Stimulated activated naive CD8-positive, alpha-beta T cell treated with anti-CD3 and anti-CD28 coated beads, Interleukin-15, amount 100 ng/mL, for 72 hours (primary cell): ENCODE results near the gene MCRIP2.

ENCODE experiments used
- ATAC-seq: fragments of 150-1000 bp; cut with Tn5 transposase; 2 replicates; pipeline ENCODE4 v1.10.0; 2021; ENCODE audit warnings: mild to moderate bottlenecking, moderate library complexity
- DNase-seq, 2 donors: peaks; one replicate each; pipeline ENCODE4 v3.0.0; 2021 to 2022
- H3K27ac Mint-ChIP-seq, 2 donors: one replicate each; pipeline ENCODE4 v1.8.0; 2022; ENCODE audit warnings: mild to moderate bottlenecking in 2 of 2, mixed read lengths in 2 of 2, moderate library complexity in 2 of 2
- H3K27me3 Mint-ChIP-seq: one replicate; pipeline ENCODE4 v1.8.0; 2022; ENCODE audit warnings: mixed read lengths
- H3K4me1 Mint-ChIP-seq: one replicate; pipeline ENCODE4 v1.8.0; 2022; ENCODE audit warnings: mild to moderate bottlenecking, mixed read lengths
- H3K4me3 Mint-ChIP-seq, 2 donors: one replicate each; pipeline ENCODE4 v1.8.0; 2022; ENCODE audit warnings: mild to moderate bottlenecking in 2 of 2, mixed read lengths in 2 of 2, moderate library complexity in 1 of 2
- H3K9me3 Mint-ChIP-seq, 2 donors: one replicate each; pipeline ENCODE4 v1.8.0; 2022; ENCODE audit warnings: mixed read lengths in 2 of 2

The MCRIP2 gene

GRCh38 chr16:625977-626765 lies 15.5 kb upstream of the MCRIP2 start:
- Mint-ChIP-seq H3K27ac (no peak overlapping the region), H3K27me3 (no peaks in the 10 kb centered on the region), H3K9me3 (no peaks in the 10 kb centered on the region), H3K4me3 (no peak overlapping the region), H3K4me1 (peaks cover 5% of the 10 kb centered on the region)
- ATAC-seq: no peak
- no peak for DNase-seq

- no peak for DNase-seq
- no peaks in the 10 kb centered on the region for H3K27me3 Mint-ChIP-seq
- no peak for ATAC-seq
- H3K9me3 Mint-ChIP-seq: no peaks in the 10 kb centered on the region
- H3K27ac Mint-ChIP-seq: no peak overlapping the region
- H3K4me3 Mint-ChIP-seq: no peak overlapping the region
- H3K4me1 Mint-ChIP-seq: no peaks in the 10 kb centered on the region
Measured at GRCh38 chr16:626787-627453, 14.7 kb upstream of the MCRIP2 start.

DNA sequence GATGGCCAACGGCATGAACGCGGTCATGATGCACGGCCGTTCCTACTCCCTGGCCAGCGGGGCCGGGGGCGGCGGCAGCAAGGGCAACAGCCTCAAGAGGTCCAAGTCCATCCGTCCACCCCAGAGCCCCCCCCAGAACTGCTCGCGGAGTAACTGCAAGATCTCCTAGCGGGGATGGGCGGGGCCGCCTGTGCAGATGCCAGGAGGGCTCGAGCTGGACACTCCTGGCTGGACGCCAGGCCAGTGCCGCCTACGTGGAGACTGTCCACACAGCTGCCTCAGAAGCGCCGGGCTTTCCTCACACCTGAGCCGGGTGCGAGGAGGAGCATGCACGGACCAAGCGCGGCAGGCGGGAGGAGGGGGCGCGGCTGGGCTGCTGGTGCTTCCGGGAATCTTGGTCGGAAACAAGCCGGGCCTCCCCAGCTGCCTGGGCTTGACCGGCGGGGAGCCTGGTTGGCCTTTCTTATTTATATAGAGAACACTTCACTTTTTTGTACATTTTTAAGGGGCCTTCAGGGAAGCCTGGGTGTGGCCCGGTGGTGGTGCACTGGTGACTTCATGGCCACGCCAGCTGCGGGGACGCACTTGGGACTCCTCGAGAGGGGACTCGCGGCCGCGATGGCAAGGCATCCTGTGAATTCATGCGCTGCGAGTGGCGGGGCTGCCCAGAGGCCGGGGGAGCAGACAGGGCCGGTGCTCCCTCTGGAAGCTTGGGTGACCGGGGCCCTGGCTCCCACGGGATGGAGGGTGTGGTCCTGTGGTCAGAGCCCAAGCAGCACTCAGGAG lies 14.0 kb upstream of the MCRIP2 start:
- Mint-ChIP-seq H3K9me3 (no peaks in the 10 kb centered on the region), H3K27ac (peak overlapping the region in 1 of 2 donors; percentile 80), H3K4me3 (no peak overlapping the region), H3K4me1 (no peaks in the 10 kb centered on the region), H3K27me3 (no peaks in the 10 kb centered on the region)
- ATAC-seq (no peak), DNase-seq (no peak)

DNA sequence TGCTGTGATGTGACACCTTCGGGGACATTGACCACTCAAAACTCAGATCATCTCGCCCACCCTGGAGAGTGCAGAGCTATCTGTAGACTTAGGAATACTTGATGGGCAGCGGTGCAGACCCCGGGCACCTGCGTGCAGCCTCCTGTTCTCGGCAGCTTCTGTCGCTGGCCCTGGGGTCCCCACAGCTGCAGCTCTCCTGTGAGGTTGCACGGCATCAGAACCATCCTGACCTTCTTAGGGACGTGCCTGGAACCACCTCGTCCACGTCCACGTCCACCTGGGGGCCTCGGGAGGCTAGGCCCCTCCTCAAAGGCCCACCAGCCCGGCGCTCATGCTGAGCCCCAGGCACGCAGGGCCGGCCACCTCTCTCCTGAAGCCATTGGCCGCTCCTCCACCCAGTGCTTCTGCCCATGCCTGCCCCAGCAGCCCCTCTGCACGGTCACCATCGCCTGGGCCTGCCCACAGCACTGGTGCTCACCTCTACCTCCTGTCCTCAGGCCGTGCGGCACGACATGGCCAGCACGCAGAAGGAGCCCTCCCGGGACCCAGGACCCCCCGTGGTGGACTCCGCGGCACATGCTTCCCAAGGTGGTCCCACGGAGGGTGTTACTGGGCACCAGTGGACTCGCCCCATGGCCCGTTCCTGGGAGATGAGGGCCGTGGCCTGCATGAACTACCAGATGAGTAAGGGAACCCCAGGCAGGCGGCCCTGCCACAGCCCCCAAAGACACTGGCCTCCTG lies 13.1 kb upstream of the MCRIP2 start:
- ATAC-seq: no peak
- H3K27me3 Mint-ChIP-seq: no peaks in the 10 kb centered on the region
- no peak overlapping the region for H3K4me3 Mint-ChIP-seq
- no peaks in the 10 kb centered on the region for H3K9me3 Mint-ChIP-seq
- peak overlapping the region in 1 of 2 donors; percentile 27 for H3K27ac Mint-ChIP-seq
- no peak for DNase-seq
- no peaks in the 10 kb centered on the region for H3K4me1 Mint-ChIP-seq

DNA sequence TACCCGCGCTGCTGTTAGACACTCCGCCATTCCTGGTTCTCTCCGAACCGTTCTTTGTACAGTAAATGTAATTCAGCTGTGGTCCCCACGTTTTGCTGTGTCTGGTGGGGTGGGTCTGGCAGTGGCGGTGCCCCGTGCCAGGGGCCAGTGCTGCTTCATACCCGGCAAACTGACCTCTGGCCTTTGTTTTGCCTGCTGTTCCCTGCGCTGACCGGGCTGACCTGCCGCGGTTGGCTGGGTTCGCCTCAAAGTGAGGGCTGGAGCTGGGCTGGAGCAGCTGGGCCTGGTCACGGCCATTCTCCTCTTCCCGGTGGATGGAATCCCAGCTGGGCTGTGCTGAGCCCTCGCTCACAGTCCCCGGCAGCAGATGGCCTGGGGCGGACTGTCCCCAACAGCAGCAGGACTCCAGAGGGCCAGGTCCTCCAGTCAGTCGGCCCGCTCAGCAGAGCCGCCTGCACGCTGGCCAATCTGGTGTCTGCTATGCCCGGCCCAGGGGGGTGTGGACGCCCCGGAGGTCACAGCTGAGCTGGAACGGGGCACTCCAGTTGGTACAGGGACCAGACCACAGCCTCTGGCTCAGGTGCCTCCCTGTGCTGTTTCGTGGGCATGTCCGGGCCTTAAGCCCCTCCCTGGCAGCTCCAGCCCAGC lies 12.3 kb upstream of the MCRIP2 start:
- no peaks in the 10 kb centered on the region for H3K27me3 Mint-ChIP-seq
- no peak overlapping the region for H3K27ac Mint-ChIP-seq
- no peaks in the 10 kb centered on the region for H3K9me3 Mint-ChIP-seq
- peaks cover 3% of the 10 kb centered on the region for H3K4me1 Mint-ChIP-seq
- ATAC-seq (no peak), DNase-seq (no peak)
- no peak overlapping the region for H3K4me3 Mint-ChIP-seq

GRCh38 chr16:629833-630248 lies 11.8 kb upstream of the MCRIP2 start:
- Mint-ChIP-seq H3K27ac (no peak overlapping the region), H3K4me3 (no peak overlapping the region), H3K27me3 (no peaks in the 10 kb centered on the region), H3K9me3 (no peaks in the 10 kb centered on the region), H3K4me1 (peaks cover 8% of the 10 kb centered on the region)
- DNase-seq (no peak), ATAC-seq (no peak)

DNA sequence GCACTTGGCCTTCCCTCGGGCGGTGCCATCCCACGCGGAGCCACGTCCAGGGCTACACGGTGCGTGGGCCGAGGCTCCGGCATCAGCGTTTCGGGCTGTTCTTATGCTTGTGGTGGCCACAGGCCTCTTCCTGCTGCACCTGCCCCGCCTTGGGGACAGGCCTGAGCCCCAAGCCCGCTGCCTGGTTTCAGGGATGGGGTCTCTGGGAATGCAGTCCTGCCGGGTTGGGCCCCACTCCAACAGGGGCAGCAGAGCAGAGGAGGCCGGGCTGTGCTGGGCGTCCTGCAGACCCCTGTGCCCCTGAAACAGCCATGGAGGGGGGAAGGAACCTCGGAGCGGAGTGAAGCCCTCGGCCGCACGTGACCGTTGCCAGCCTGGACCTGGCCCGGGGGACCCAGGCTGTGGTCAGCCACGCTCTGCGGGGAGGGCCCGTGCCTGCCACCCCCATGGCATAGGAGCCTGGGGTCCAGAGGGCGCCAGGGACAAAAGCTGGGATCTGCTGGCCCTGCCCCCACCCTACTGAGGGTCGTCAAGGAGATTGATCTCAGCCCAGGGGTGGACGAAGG lies 11.3 kb upstream of the MCRIP2 start:
- Mint-ChIP-seq H3K27ac (no peak overlapping the region), H3K4me1 (peaks cover 12% of the 10 kb centered on the region), H3K27me3 (no peaks in the 10 kb centered on the region), H3K9me3 (no peaks in the 10 kb centered on the region), H3K4me3 (no peak overlapping the region)
- ATAC-seq (no peak), DNase-seq (no peak)

GRCh38 chr16:630815-631405 lies 10.7 kb upstream of the MCRIP2 start, which contains the start of gene WFIKKN1:
Gene WFIKKN1, plus strand, starts transcription at chr16:630985. Its CDS starts 269 bp downstream, at chr16:631254.
- H3K27me3 Mint-ChIP-seq: no peaks in the 10 kb centered on the region
- H3K9me3 Mint-ChIP-seq: no peaks in the 10 kb centered on the region
- DNase-seq: no peak
- H3K4me1 Mint-ChIP-seq: peaks cover 12% of the 10 kb centered on the region
- peak; percentile 4 for ATAC-seq
- no peak within 1 kb of the TSS for H3K27ac Mint-ChIP-seq
- no peak within 1 kb of the TSS for H3K4me3 Mint-ChIP-seq

- H3K4me1 Mint-ChIP-seq: peaks cover 20% of the 10 kb centered on the region
- H3K4me3 Mint-ChIP-seq: no peak overlapping the region
- H3K27me3 Mint-ChIP-seq: peaks cover 6% of the 10 kb centered on the region
- H3K9me3 Mint-ChIP-seq: no peaks in the 10 kb centered on the region
- H3K27ac Mint-ChIP-seq: no peak overlapping the region
- no peak for DNase-seq
- no peak for ATAC-seq
Measured at GRCh38 chr16:631808-632358, 9.7 kb upstream of the MCRIP2 start.

DNA sequence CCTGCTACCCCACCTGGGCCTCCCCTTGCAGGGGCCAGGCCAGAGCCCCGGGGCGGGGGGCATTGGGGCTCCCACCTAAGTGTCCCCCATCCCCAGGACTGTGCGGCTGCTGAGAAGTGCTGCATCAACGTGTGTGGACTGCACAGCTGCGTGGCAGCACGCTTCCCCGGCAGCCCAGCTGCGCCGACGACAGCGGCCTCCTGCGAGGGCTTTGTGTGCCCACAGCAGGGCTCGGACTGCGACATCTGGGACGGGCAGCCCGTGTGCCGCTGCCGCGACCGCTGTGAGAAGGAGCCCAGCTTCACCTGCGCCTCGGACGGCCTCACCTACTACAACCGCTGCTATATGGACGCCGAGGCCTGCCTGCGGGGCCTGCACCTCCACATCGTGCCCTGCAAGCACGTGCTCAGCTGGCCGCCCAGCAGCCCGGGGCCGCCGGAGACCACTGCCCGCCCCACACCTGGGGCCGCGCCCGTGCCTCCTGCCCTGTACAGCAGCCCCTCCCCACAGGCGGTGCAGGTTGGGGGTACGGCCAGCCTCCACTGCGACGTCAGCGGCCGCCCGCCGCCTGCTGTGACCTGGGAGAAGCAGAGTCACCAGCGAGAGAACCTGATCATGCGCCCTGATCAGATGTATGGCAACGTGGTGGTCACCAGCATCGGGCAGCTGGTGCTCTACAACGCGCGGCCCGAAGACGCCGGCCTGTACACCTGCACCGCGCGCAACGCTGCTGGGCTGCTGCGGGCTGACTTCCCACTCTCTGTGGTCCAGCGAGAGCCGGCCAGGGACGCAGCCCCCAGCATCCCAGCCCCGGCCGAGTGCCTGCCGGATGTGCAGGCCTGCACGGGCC lies 8.9 kb upstream of the MCRIP2 start:
- Mint-ChIP-seq H3K4me1 (peaks cover 25% of the 10 kb centered on the region), H3K27ac (no peak overlapping the region), H3K4me3 (no peak overlapping the region), H3K27me3 (peaks cover 7% of the 10 kb centered on the region), H3K9me3 (no peaks in the 10 kb centered on the region)
- DNase-seq (no peak), ATAC-seq (no peak)

- Mint-ChIP-seq H3K27me3 (peaks cover 7% of the 10 kb centered on the region), H3K9me3 (no peaks in the 10 kb centered on the region), H3K4me3 (no peak overlapping the region), H3K4me1 (peaks cover 29% of the 10 kb centered on the region), H3K27ac (no peak overlapping the region)
- no peak for ATAC-seq
- no peak for DNase-seq
Measured at GRCh38 chr16:633336-634050, 8.1 kb upstream of the MCRIP2 start.

GRCh38 chr16:634051-634670 lies 7.5 kb upstream of the MCRIP2 start:
- Mint-ChIP-seq H3K4me1 (peaks cover 34% of the 10 kb centered on the region), H3K27me3 (peaks cover 7% of the 10 kb centered on the region), H3K9me3 (no peaks in the 10 kb centered on the region), H3K27ac (no peak overlapping the region), H3K4me3 (peak overlapping the region; percentile 74 to 100)
- ATAC-seq (no peak), DNase-seq (no peak)
